ENCODE results near the gene TMEM221. TPM values are rescaled to one million over a fixed set of nuclear protein-coding genes. Genes with fewer than 3 reads are reported as not detected.

The TMEM221 gene
- total RNA-seq, 1 donor from 2014 or later: not detected

Other genes starting within 250 kb of the TMEM221 start
- gene USE1, start 233.3 kb downstream of the TMEM221 start, total RNA-seq: 33.2 TPM
- gene OCEL1, start 222.4 kb downstream of the TMEM221 start, total RNA-seq: 29.0 TPM
- gene NR2F6, start 202.7 kb downstream of the TMEM221 start, total RNA-seq: 42.8 TPM
- gene USHBP1, start 183.9 kb downstream of the TMEM221 start, total RNA-seq: 11.3 TPM
- gene BABAM1, start 181.2 kb downstream of the TMEM221 start, total RNA-seq: 66.0 TPM
- 0.55 TPM for gene ANKLE1, start 166.8 kb downstream of the TMEM221 start, total RNA-seq
- 12.9 TPM for gene ABHD8, start 145.2 kb downstream of the TMEM221 start, total RNA-seq
- 99.2 TPM for gene MRPL34, start 142.8 kb downstream of the TMEM221 start, total RNA-seq
- 45.6 TPM for gene DDA1, start 139.1 kb downstream of the TMEM221 start, total RNA-seq
- gene ANO8, start 113.8 kb downstream of the TMEM221 start, total RNA-seq: 16.2 TPM
- gene GTPBP3, start 111.1 kb downstream of the TMEM221 start, total RNA-seq: 13.1 TPM
- 293 TPM for gene PLVAP, start 71.3 kb downstream of the TMEM221 start, total RNA-seq
- 0.87 TPM for gene CCDC194, start 54.5 kb downstream of the TMEM221 start, total RNA-seq
- gene BST2, start 43.0 kb downstream of the TMEM221 start, total RNA-seq: 185 TPM
- gene MVB12A, start 28.6 kb downstream of the TMEM221 start, total RNA-seq: 46.9 TPM
- 1.3 TPM for gene NXNL1, start 12.3 kb upstream of the TMEM221 start, total RNA-seq
- 36.5 TPM for gene SLC27A1, start 21.9 kb upstream of the TMEM221 start, total RNA-seq
- gene PGLS, start 63.0 kb upstream of the TMEM221 start, total RNA-seq: 66.9 TPM
- gene COLGALT1, start 107.0 kb upstream of the TMEM221 start, total RNA-seq: 117 TPM
- 0.10 TPM for gene UNC13A, start 239.7 kb upstream of the TMEM221 start, total RNA-seq